Neuron (in vitro differentiated cells): ENCODE data around the gene DCAF6.

Experiments used
- H2AFZ ChIP-seq: one replicate; pipeline ENCODE4 v1.6.1; 2013; ENCODE audit warnings: low read depth, mild to moderate bottlenecking, inconsistent platforms, low read length, moderate library complexity
- H3K27me3 ChIP-seq: one replicate; pipeline ENCODE4 v1.6.1; 2013; ENCODE audit warnings: low read length; ENCODE audit not compliant: insufficient read depth
- H3K36me3 ChIP-seq: one replicate; pipeline ENCODE4 v1.6.1; 2013; ENCODE audit warnings: low read length; ENCODE audit not compliant: insufficient read depth
- H3K4me1 ChIP-seq: one replicate; pipeline ENCODE4 v1.6.1; 2013; ENCODE audit warnings: low read length; ENCODE audit not compliant: insufficient read depth
- H3K4me3 ChIP-seq: 2 replicates; pipeline ENCODE4 v1.5.1; 2013; ENCODE audit warnings: mild to moderate bottlenecking, low read length, moderate library complexity
- H3K9me3 ChIP-seq: one replicate; pipeline ENCODE4 v1.6.1; 2013; ENCODE audit warnings: low read length

Gene DCAF6

DNA sequence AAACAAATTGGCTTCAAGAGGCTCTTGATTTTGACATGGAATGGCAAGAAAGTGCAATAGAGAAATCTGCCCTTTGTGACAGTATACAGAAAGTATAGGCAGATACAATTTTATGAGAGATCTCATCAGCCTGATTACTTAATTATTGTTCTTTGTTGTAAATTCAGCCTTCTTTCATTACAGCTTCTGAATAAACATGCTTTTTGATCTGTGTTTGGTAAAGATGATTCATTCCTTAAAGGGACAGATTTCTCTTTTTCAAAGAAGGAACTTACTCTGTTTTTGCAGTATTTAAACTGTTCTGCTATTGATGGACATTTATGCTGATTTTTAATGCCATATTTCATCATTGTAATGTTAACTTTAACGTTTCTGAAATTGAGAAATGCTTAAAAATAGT is 14.1 kb downstream of the DCAF6 start:
- no peak overlapping the region for H3K4me3 ChIP-seq
- H3K9me3 ChIP-seq: no peaks in the 10 kb centered on the region
- peaks cover 12% of the 10 kb centered on the region for H3K36me3 ChIP-seq
- H3K27me3 ChIP-seq: no peaks in the 10 kb centered on the region
- no peaks in the 10 kb centered on the region for H3K4me1 ChIP-seq
- no peak overlapping the region for H2AFZ ChIP-seq

GRCh38 chr1:167955915-167956314 is 19.4 kb downstream of the DCAF6 start:
- Histone ChIP-seq H3K27me3 (no peaks in the 10 kb centered on the region), H3K36me3 (peaks cover 12% of the 10 kb centered on the region)

DNA sequence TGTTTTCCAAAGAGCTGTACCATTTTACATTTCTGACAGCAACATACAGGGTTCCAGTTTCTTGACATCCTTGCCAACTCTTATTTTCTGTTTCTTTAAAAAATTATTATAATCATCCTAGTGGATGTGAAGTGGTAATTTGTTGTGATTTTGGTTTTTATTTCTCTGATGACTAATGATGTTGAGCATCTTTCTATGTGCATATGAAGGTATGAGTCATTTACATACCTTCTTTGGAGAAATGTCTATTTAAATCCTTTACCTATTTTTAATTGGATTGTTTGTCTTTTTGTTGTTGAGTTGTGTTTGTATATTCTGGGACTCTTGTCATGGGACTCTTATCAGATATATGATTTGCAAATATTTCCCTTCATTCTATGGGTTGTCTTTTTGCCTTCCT is 21.2 kb downstream of the DCAF6 start:
- H3K4me1 ChIP-seq: no peaks in the 10 kb centered on the region

More at GRCh38 chr1:167955915-167956314, 19.4 kb downstream of the DCAF6 start:
- H3K4me1 ChIP-seq: no peaks in the 10 kb centered on the region
- H3K4me3 ChIP-seq: no peak overlapping the region
- H3K9me3 ChIP-seq: peaks cover 3% of the 10 kb centered on the region
- H2AFZ ChIP-seq: no peak overlapping the region

GRCh38 chr1:167964646-167965045 is 28.2 kb downstream of the DCAF6 start:
- Histone ChIP-seq H3K4me3 (no peak overlapping the region), H3K4me1 (no peaks in the 10 kb centered on the region), H3K36me3 (peaks cover 3% of the 10 kb centered on the region), H3K9me3 (no peaks in the 10 kb centered on the region), H3K27me3 (no peaks in the 10 kb centered on the region), H2AFZ (no peak overlapping the region)

More for the DNA sequence above, 21.2 kb downstream of the DCAF6 start:
- H3K4me3 ChIP-seq: no peak overlapping the region
- H2AFZ ChIP-seq: no peak overlapping the region
- peaks cover 9% of the 10 kb centered on the region for H3K36me3 ChIP-seq
- peaks cover 3% of the 10 kb centered on the region for H3K9me3 ChIP-seq
- H3K27me3 ChIP-seq: no peaks in the 10 kb centered on the region

- H3K4me1 ChIP-seq: no peaks in the 10 kb centered on the region
- H3K9me3 ChIP-seq: no peaks in the 10 kb centered on the region
- no peak overlapping the region for H3K4me3 ChIP-seq
- no peaks in the 10 kb centered on the region for H3K27me3 ChIP-seq
- H2AFZ ChIP-seq: no peak overlapping the region
- peaks cover 3% of the 10 kb centered on the region for H3K36me3 ChIP-seq
Measured at GRCh38 chr1:167966050-167966449, 29.6 kb downstream of the DCAF6 start.

- no peak overlapping the region for H2AFZ ChIP-seq
- peaks cover 3% of the 10 kb centered on the region for H3K36me3 ChIP-seq
- H3K4me1 ChIP-seq: no peaks in the 10 kb centered on the region
- H3K9me3 ChIP-seq: no peaks in the 10 kb centered on the region
- no peak overlapping the region for H3K4me3 ChIP-seq
- no peaks in the 10 kb centered on the region for H3K27me3 ChIP-seq
Measured at GRCh38 chr1:167968569-167968968, 32.1 kb downstream of the DCAF6 start.

DNA sequence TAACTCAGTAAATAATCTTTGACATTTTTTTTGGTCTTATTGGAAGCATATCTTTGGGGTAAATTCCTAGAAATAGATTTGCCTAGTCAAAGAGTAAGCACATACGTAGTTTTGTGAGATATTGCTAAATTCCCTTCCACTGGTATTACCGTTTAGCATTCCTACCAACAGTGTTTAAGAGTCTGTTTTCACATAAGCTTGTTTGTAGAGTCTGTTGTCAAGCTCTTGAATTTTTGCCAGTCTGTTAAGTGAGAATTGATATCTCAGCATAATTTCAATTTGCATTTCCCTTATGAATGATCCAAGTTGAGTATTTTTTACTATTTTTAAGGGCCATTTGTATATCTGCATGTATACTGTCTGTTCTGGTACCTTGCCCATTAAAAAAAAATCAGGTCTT is 37.3 kb downstream of the DCAF6 start:
- H3K4me3 ChIP-seq: no peak overlapping the region
- peaks cover 4% of the 10 kb centered on the region for H3K9me3 ChIP-seq
- H3K36me3 ChIP-seq: peaks cover 5% of the 10 kb centered on the region
- H3K4me1 ChIP-seq: no peaks in the 10 kb centered on the region
- no peak overlapping the region for H2AFZ ChIP-seq
- H3K27me3 ChIP-seq: no peaks in the 10 kb centered on the region

GRCh38 chr1:167974698-167975097 is 38.2 kb downstream of the DCAF6 start:
- Histone ChIP-seq H3K27me3 (no peaks in the 10 kb centered on the region), H3K36me3 (peaks cover 5% of the 10 kb centered on the region), H2AFZ (no peak overlapping the region), H3K9me3 (peaks cover 4% of the 10 kb centered on the region), H3K4me3 (no peak overlapping the region), H3K4me1 (no peaks in the 10 kb centered on the region)

GRCh38 chr1:167977245-167977644 is 40.8 kb downstream of the DCAF6 start:
- Histone ChIP-seq H3K9me3 (peaks cover 4% of the 10 kb centered on the region), H2AFZ (no peak overlapping the region), H3K36me3 (peaks cover 5% of the 10 kb centered on the region), H3K27me3 (no peaks in the 10 kb centered on the region), H3K4me1 (no peaks in the 10 kb centered on the region), H3K4me3 (no peak overlapping the region)

- Histone ChIP-seq H2AFZ (no peak overlapping the region), H3K4me3 (no peak overlapping the region), H3K9me3 (peaks cover 2% of the 10 kb centered on the region), H3K36me3 (no peaks in the 10 kb centered on the region), H3K4me1 (no peaks in the 10 kb centered on the region), H3K27me3 (no peaks in the 10 kb centered on the region)
Measured at GRCh38 chr1:167981933-167982332, 45.5 kb downstream of the DCAF6 start.

DNA sequence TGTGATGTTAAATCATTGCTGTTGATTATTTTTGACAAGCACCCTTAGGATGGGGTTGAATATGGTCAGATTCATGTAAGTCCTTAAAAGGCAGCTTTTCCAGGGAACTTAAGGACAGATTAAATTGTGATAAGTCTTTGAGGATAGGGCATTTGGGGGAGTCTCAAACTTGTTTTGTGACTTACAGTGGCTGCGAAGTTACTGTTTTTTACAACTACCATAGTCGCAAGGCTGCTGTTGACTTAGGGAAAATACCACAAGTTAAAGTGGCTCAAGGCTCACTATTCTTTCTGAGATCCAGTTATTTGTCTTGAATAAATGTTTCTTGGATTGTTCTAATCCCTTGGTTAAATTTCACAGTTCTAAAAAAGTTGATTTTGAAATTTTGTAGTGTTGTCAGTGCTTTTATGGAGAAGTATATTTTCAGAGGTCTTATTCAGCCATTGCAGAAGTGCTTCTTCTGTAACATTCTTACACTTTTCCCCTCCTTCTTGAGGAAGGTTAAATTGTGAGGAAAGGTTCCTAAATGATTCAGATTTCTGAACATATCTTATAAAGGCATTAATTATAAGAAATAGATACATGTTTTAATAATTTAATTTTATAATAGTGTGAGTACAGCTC is 47.4 kb downstream of the DCAF6 start:
- Histone ChIP-seq H3K36me3 (no peaks in the 10 kb centered on the region), H3K4me3 (no peak overlapping the region)

DNA sequence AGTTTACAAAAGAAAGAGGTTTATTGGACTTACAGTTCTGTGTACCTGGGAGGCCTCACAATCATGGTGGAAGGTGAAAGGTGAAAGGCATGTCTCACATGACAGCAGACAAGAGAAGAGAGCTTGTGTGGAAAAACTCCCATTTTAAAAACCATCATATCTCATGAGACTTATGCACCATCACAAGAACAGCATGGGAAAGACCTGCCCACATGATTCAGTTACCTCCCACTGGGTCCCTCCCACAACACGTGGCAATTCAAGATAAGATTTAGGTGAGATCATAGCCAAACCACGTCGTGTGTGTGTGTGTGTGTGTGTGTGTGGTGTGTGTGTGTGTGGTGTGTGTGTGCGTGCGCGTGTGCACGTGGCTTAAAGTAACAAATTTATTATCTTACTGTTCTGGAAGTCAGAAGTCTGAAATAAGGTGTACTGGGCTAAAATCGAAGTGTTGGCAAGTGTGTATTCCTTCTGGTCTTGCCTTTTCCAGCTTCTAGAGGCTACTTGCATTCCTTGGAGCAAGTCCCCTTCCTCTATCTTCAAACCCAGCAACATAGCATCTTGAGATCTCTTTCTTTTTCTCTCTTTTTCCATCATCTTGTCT is 48.5 kb downstream of the DCAF6 start:
- no peak overlapping the region for H2AFZ ChIP-seq
- H3K36me3 ChIP-seq: no peaks in the 10 kb centered on the region
- no peaks in the 10 kb centered on the region for H3K27me3 ChIP-seq
- H3K4me1 ChIP-seq: no peaks in the 10 kb centered on the region
- no peaks in the 10 kb centered on the region for H3K9me3 ChIP-seq
- H3K4me3 ChIP-seq: no peak overlapping the region

More for the DNA sequence above, 47.4 kb downstream of the DCAF6 start:
- H3K9me3 ChIP-seq: no peaks in the 10 kb centered on the region
- no peaks in the 10 kb centered on the region for H3K4me1 ChIP-seq
- H3K27me3 ChIP-seq: no peaks in the 10 kb centered on the region
- H2AFZ ChIP-seq: no peak overlapping the region

DNA sequence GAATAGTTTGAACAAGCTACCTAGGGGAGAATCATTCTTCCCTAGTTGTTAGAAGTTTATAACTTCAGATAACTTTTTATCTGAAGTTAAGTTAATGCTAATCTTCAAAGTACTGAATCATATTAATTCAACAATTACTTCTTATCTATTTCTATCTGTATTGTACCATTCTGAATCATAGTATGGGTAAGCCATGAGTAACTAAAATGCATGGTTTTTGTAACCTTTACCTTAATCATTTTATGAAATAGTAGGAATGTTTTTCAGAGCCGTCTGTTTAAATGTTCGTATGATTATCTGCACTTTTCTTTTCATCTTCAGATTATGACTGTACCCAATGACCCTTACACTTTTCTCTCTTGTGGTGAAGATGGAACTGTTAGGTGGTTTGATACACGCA is 50.7 kb downstream of the DCAF6 start:
- Histone ChIP-seq H3K27me3 (no peaks in the 10 kb centered on the region), H3K9me3 (no peaks in the 10 kb centered on the region), H2AFZ (no peak overlapping the region), H3K4me1 (no peaks in the 10 kb centered on the region), H3K36me3 (peaks cover 3% of the 10 kb centered on the region), H3K4me3 (no peak overlapping the region)

DNA sequence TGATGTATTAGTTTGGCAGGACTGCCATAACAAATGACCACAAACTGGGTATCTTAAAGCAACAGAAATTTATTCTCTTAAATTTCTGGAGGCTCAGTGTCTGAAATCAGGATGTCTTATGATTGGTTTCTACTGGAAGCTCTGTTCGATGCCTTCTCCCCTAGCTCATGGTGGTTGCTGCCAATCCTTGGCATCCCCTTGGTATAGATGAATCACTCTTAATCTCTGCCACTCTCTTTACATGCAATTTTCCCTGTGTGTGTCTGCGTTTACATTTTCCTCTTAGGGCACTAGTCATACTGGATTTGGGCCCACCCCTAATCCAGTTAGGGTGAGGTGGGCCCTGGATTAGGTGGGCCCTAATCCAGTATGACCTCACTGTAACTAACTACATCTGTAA is 55.1 kb downstream of the DCAF6 start:
- H3K4me3 ChIP-seq: no peak overlapping the region
- no peaks in the 10 kb centered on the region for H3K27me3 ChIP-seq
- no peaks in the 10 kb centered on the region for H3K4me1 ChIP-seq
- peaks cover 11% of the 10 kb centered on the region for H3K36me3 ChIP-seq
- H2AFZ ChIP-seq: no peak overlapping the region
- H3K9me3 ChIP-seq: no peaks in the 10 kb centered on the region
